GM19351 (cell line): ENCODE results near the gene KRT80.

ENCODE experiments used
- ATAC-seq: cut with Tn5 transposase; IDR thresholded peaks from one replicate; pipeline ENCODE4 v1.9.1; 2021; ENCODE audit warnings: mild to moderate bottlenecking, moderate library complexity; ENCODE audit not compliant: unreplicated experiment

KRT80 gene

DNA sequence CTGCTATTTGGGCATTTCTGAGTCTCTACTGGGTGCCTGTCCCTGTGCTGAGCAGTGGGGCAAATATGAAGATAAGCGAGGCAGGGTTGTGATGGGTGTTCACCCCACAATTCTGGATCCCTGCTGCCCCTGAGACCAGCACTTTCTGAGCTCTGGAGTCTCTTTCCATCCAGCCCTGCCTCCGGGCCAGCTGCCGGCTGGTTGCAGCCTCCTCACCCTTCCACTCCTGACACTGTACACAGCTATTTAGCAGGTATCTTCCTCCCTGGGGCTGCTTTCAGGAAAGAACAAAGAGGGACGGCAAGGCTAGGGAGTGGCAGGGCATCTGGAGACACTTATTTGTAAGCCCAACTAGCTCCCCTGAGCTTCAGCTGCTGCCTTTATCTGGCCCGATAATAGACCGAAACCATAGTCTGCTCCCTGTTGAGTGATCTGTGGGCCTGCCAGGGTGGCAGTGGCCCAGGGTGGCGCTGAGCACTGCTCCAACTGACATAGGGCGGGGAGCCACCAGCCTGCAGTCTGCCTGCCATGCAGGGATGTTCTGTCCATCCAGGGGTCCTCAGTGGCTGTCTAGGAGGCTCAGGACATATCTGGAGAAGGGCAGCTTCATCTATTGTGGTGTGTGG is 7.6 kb upstream of the KRT80 start:
- ATAC-seq: no peak

GRCh38 chr12:52198454-52199215 is 6.8 kb upstream of the KRT80 start:
- no peak for ATAC-seq

- ATAC-seq: no peak
Observed at GRCh38 chr12:52197371-52198231, 5.8 kb upstream of the KRT80 start.

GRCh38 chr12:52195065-52195730 is 3.4 kb upstream of the KRT80 start:
- ATAC-seq: no peak

GRCh38 chr12:52193991-52194390 is 2.2 kb upstream of the KRT80 start:
- ATAC-seq: no peak

DNA sequence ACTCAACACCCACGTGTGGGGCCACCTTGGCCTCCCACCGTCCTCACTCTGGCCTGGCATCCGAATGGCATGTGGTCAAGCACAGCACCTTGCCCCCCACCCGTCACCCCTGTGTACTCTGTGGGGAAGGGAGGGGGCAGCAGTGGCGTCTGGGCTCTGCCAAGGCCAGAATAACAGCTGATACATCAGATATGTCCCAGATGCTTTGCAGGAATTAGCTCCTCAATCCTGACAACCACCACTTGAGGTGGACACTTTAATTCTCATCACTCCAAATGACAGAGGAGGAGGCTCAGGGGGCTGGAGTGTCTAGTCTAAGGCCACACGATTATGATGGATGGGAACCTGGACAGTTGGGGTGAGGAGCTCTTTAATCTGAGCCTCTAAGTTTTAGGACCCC is 1.7 kb upstream of the KRT80 start:
- no peak for ATAC-seq

GRCh38 chr12:52190860-52191729 is 719 bp downstream of the KRT80 start:
- no peak for ATAC-seq

DNA sequence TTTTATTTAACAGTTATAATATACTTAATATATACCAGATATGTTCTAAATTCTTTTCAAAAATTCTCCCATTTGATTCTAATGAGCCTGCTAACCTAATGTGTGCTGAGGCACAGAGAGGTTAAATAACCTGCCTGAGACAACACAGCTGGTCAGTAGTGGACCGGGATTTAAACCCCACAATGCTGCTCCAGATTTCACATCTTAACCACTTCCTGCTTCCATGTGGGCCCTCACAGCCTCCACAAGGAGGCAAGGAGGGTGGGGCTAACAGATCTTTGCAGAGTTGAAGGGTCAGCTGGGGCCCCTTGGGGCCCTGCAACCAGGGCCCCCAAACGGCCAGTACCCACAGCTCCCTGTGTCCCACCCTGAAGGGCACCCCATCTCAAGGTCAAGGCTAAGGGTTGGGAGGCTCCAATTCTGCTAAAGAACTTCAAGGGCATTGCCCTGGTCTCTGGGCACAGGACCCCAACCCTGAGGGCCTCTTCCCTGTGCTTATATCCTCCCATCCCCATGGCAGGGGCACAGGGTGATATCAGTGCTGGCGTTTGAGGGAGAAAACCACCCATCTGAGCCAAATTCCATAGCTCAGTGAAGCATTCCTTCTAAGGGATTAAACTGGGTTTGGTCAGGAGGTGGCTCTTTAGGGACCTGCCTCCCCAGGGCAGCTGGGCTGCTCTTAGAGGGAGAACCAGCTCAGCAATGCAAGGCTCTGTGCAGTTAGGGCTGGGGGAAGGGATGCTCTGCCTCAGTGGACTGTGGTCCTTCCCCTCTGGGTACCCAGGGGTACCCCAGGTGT is 2.2 kb downstream of the KRT80 start:
- no peak for ATAC-seq

GRCh38 chr12:52188658-52189057 is 3.2 kb downstream of the KRT80 start:
- no peak for ATAC-seq

GRCh38 chr12:52187640-52188039 is 4.2 kb downstream of the KRT80 start:
- ATAC-seq: no peak

- ATAC-seq: no peak
Observed at GRCh38 chr12:52187206-52187605, 4.6 kb downstream of the KRT80 start.

- no peak for ATAC-seq
Observed at GRCh38 chr12:52186118-52186840, 5.5 kb downstream of the KRT80 start.

GRCh38 chr12:52185400-52185967 is 6.3 kb downstream of the KRT80 start:
- no peak for ATAC-seq

- ATAC-seq: no peak
Observed at GRCh38 chr12:52184813-52185212, 7.0 kb downstream of the KRT80 start.

DNA sequence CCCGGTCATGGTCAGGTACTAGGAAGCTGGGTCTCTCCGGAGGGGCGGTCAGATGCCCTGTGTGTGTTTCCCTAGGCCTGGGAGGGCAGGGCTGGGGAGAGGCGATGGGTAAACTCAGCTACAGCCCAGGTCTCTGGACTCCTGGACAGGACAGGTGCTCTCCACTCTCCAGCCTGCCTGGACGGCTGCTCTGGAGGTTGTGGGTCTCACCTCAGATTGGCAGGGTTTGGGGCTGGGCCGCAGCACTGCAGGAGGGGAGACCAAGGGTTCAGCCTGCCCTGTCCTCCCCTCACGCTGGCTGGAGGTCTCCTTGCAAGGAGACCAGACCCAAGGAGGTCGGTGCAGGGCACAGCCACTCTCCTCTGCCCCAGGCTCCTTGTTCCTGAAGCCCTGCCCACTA is 7.8 kb downstream of the KRT80 start:
- no peak for ATAC-seq

- no peak for ATAC-seq
Observed at GRCh38 chr12:52183544-52183910, 8.3 kb downstream of the KRT80 start.

- no peak for ATAC-seq
Observed at GRCh38 chr12:52182898-52183543, 8.8 kb downstream of the KRT80 start.

DNA sequence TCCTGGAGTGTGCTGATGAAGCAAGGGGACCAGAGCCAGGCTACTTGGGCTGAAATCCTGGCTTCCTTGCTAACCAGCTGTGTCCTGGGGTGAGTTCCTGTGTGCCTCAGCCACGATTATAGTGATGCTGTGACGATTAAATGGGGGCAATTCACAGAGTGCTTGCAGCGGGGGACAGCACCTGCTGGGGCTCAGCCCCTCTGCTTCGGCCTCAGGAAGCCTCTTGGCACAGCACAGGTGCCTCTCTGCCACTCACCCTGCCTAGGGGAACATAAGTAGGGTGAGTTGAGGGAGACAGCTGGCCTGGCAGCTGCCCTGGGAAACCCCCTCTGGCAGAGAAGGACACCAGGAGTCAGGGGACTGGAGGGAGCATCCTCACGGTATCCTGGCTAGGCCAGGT is 9.4 kb downstream of the KRT80 start:
- ATAC-seq: no peak
